ENCODE results near the gene SPPL2C.

SPPL2C gene

GRCh38 chr17:45834471-45835396, 9.9 kb upstream of the SPPL2C start:
- peaks cover 7% of the 10 kb centered on the region for H3K4me1 Mint-ChIP-seq
- TF ChIP-seq CTCF (IDR thresholded peaks at IDR 0.05) = no peak
- no peaks in the 10 kb centered on the region for H3K36me3 Mint-ChIP-seq (ENCODE audit: low read depth)
- H3K4me3 Mint-ChIP-seq = no peak overlapping the region
- DNase-seq = no peak
- H3K9me3 Mint-ChIP-seq = no peaks in the 10 kb centered on the region
- no peak overlapping the region for H3K27ac Mint-ChIP-seq
- peaks cover 9% of the 10 kb centered on the region for H3K27me3 Mint-ChIP-seq (ENCODE audit: low read depth, poor library complexity)

DNA sequence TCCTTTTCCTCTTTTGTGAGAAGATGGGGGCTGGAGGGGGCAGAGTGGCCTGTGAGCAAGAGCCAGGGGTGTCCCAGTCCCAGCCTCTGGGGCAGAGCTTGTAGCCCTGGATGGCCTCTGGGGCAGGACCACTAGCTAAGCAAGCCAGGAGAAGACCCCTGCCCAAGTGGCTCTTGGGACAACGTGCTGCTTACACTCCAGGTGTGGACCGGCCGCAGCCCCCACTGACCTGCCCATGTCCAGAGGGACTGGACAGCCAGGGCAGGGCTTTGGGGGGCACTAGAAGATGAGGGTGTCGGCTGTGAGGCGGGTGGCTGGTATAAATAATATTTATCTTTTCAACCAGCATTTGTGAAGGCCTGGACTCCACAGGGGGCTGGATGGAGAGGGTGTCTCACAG, 9.2 kb upstream of the SPPL2C start:
- DNase-seq = no peak
- TF ChIP-seq CTCF (IDR thresholded peaks at IDR 0.05) = no peak
- Mint-ChIP-seq H3K4me3 (no peak overlapping the region), H3K27ac (no peak overlapping the region), H3K4me1 (peaks cover 7% of the 10 kb centered on the region), H3K27me3 (ENCODE audit: low read depth, poor library complexity) (peaks cover 9% of the 10 kb centered on the region), H3K36me3 (ENCODE audit: low read depth) (no peaks in the 10 kb centered on the region), H3K9me3 (no peaks in the 10 kb centered on the region)

GRCh38 chr17:45836047-45837044, 8.3 kb upstream of the SPPL2C start:
- Mint-ChIP-seq H3K9me3 (no peaks in the 10 kb centered on the region), H3K27me3 (ENCODE audit: low read depth, poor library complexity) (peaks cover 9% of the 10 kb centered on the region), H3K36me3 (ENCODE audit: low read depth) (no peaks in the 10 kb centered on the region), H3K4me1 (peaks cover 7% of the 10 kb centered on the region), H3K4me3 (no peak overlapping the region), H3K27ac (no peak overlapping the region)
- no peak for TF ChIP-seq CTCF (IDR thresholded peaks at IDR 0.05)
- no peak for DNase-seq

GRCh38 chr17:45837187-45837586, 7.5 kb upstream of the SPPL2C start:
- peaks cover 9% of the 10 kb centered on the region for H3K27me3 Mint-ChIP-seq (ENCODE audit: low read depth, poor library complexity)
- no peaks in the 10 kb centered on the region for H3K36me3 Mint-ChIP-seq (ENCODE audit: low read depth)
- no peaks in the 10 kb centered on the region for H3K9me3 Mint-ChIP-seq
- H3K27ac Mint-ChIP-seq = no peak overlapping the region
- H3K4me3 Mint-ChIP-seq = no peak overlapping the region
- DNase-seq = no peak
- H3K4me1 Mint-ChIP-seq = peaks cover 7% of the 10 kb centered on the region
- TF ChIP-seq CTCF (IDR thresholded peaks at IDR 0.05) = no peak

DNA sequence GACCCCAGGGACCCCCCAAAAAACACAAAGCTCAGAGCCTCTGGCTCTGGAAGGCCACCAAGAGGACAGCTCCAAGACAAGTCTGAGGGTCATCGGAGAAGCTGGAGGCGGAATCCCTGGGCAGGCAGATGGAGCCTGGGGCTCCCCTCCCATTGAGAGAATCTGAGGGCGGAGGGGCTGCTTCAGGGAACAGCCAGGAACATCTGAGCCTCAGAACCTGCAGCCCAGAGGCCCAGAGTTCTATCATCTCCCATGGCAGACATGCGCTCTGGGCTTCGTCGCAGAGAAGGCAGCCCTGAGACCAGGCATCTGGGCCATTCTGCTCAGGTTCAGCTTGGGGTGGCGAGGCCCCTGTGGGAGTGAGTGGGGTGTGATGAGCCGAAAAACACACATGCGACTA, 7.1 kb upstream of the SPPL2C start:
- no peak overlapping the region for H3K4me3 Mint-ChIP-seq
- H3K36me3 Mint-ChIP-seq (ENCODE audit: low read depth) = no peaks in the 10 kb centered on the region

More for the DNA sequence above, 7.1 kb upstream of the SPPL2C start:
- no peak for TF ChIP-seq CTCF (IDR thresholded peaks at IDR 0.05)
- peaks cover 11% of the 10 kb centered on the region for H3K27me3 Mint-ChIP-seq (ENCODE audit: low read depth, poor library complexity)
- DNase-seq = no peak
- no peaks in the 10 kb centered on the region for H3K9me3 Mint-ChIP-seq
- no peak overlapping the region for H3K27ac Mint-ChIP-seq
- H3K4me1 Mint-ChIP-seq = peaks cover 7% of the 10 kb centered on the region
